SKM-1 (cell line): Measurements from ENCODE around the gene PTER.
A peak's percentile ranks its signal among the peaks of the same experiment; 100 is the strongest.

ENCODE experiments used
- DNase-seq: peaks from one replicate; lab custom pipeline; 2025; ENCODE audit not compliant: unreplicated experiment; lab: John Stamatoyannopoulos, UW

Gene PTER, protein sequence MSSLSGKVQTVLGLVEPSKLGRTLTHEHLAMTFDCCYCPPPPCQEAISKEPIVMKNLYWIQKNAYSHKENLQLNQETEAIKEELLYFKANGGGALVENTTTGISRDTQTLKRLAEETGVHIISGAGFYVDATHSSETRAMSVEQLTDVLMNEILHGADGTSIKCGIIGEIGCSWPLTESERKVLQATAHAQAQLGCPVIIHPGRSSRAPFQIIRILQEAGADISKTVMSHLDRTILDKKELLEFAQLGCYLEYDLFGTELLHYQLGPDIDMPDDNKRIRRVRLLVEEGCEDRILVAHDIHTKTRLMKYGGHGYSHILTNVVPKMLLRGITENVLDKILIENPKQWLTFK

DNA sequence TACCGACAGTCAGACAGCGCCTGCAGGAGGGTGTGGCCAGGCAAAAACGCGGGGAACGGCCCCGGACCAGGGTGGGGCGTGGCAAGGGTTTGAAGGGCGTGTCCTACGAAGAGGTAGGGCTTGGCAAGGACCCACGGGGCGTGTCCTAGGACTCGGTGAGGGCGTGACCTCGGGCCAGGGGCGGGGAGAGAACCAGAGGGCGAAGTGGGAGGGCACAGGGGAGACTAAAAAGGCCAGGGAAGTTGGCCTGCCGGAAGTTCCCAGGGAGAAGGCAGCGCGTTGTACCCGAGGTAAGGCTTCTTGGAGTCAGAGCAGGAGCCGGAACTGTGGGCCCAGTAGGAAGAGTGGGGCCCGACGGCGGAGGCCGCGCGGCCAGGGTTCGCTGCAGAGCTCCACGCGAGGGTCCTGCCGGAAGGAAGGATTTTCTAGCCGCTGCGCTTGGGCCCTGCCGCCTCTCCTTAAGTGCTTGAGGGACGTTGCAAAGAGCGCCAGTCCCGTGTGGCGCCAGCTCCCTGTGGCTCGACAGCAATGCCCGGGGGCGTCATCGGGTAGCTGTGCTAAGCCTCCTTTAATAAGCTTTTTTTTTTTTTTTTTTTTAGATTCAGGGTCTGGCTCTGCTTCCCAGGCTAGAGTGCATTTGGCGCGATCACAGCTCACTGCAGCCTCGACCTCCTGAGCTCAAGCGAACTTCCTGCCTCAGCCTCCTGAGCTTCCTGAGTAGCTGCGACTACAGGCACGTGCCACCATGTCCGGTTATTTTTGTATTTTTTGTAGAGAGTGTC, at the start of gene PTER:
Gene PTER (plus strand): TSS at position 253 of the 782 bp plus-strand sequence. CDS start 47,375 bp downstream, outside the sequence.
- DNase-seq, result peak; percentile 32

DNA sequence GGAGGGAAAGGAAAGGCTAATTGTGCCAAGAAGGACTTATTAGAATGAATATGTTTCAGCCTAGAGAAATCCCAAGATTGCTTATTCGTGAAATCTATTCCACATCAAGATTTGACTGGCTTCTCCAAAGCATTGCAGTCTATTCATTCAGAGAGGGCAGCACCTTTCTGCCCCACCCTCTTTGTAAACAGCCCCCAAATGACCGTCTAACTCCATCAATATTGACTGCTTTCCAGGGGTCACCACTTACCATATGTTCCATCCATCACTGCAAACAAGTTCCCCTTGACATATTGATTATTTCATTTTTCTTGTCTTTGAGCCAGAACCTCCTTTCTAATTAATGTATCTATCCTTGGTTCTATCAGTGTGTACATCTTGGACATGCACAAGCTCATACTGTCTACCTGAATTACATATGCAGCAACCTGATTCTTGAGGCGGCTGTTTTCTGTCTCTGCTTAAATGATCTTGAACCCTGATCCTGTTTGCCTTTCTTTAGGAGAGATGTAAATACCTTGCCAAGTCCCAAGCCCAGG, 44.2 kb upstream of the PTER start:
- no peak for DNase-seq

DNA sequence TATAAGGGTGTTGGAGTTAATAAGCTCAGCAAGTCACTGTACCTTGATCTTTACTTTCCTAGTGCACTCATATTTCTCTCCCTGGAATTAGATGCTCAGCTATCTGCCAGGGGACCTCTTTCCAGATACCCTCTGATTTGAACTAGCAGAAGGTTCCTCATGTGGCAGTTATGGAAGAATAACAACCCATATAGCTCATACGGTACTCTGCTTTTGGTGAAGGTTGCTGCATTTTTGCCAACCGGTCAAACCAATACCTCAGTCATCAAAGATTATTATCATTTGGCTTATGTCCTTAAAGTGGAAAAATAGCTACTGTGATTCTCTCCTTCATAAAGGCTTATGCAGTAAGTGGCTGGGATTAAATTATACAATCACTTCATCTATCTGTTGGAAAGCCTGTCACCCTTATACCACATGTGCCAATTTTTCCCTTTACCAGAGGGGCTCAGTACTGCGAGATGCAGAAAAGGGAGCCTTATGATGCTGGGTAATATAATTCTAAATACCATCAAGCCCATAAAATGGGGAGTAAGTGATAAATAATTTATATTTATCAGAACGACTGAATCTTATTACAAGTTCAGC, 43.4 kb upstream of the PTER start:
- DNase-seq, result no peak

DNA sequence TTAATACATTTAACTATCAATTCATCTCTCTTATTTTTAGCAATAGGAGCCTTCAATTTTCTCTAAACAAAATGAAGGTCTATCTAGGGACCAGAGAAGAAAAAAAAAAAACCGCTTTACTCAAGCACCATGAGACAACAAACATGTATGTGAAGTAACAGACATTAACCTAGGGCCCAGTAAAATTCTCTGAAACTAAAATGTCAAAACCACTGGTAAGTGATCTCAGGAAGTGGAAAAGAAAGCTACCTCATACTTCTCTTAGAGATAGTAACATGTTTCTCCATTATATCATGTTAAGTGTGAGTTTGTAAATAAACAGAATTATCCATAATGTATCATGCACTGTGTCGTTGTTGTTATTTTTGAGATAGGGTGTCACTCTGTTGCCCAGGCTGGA, 35.4 kb upstream of the PTER start:
- no peak for DNase-seq

DNA sequence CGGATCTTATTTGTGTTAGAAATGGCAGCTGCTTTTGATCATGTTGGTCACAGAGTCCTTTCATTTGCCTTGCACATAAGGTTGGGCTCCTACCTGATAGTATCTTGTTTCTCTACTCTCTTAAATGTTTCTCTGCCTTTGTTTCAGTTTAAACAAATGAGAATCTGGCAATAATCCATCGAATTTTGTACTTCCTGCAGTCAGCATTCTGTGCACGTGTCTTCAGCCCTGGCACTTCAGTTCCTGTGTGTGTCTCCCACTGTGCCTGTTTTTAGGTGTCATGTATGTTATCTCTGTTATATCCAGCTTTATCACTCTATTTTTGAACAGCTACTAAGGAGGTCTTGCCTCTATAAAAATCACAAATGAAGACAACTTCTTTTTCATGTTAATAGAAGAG, 28.4 kb upstream of the PTER start:
- DNase-seq, result no peak

DNA sequence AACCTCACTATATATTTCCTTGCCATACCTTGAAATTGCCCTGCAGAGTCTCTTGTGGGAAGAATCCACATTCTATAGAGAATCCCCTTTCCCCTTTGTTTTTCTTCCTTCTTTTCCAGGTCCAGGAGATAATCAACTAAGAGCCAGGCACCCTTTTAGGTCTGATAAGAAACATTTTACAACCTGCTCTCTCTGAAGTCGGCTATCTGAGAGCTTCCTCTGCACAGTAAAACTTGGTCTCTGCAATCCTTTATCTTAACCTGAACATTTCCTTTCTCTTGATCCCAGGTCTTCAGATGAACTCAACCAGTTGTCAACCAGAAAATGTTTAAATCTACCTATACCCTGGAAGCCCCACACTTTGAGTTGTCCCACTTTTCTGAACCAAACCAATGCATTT, 19.5 kb upstream of the PTER start:
- no peak for DNase-seq

DNA sequence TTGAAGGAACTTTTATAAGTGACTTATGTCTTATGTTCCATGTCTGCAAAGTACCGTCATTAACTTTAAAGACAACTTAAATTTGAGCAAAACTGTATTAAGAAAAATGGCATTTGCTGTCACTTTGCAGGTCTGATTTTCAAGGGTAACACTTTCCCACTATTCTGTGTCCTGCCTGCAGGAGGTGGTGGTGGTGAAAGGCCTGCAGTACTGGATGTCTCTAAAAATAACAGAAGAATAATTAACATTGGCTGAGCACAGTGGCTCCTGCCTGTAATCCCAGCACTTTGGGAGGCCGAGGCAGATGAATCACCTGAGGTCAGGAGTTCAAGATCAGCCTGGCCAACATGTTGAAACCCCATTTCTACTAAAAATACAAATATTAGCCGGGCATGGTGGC, 13.2 kb upstream of the PTER start:
- DNase-seq, result no peak

DNA sequence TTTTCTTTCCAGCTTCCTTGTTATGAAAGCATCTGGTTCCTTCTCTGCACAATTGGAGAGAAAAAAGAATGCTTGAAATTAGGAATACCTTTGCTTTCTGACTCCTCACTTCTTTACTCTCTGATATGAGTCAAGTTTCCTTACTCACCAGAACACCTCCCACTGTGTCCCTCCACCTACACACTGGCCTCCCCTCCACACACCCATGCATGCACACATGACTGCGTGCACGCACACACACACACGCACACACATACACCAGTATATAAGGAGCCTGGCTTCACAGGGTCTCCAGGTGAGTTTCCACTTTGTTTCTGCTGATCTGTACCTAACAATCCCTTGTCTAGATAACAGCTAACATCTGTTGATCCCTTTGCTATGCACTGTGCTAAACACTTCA, 11.4 kb upstream of the PTER start:
- DNase-seq, result no peak

DNA sequence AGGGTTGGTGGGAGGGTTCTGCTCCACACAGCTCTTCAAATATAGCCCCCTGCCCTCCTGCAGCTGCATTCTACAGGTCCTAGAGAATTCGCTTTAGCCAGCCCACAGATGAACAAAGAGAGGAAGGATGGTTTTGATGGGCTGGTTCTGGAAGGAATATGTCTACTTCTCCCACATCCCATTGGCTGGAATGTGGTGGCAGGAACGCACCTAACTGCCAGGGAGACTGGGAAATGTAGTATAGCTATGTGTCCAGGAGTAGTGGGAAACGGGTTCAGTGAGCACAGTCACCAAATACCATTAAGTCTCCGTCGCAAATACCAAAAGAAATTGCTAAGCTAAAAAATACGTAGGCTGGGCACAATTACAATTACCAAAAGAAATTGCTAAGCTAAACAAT, 7.3 kb upstream of the PTER start:
- no peak for DNase-seq

DNA sequence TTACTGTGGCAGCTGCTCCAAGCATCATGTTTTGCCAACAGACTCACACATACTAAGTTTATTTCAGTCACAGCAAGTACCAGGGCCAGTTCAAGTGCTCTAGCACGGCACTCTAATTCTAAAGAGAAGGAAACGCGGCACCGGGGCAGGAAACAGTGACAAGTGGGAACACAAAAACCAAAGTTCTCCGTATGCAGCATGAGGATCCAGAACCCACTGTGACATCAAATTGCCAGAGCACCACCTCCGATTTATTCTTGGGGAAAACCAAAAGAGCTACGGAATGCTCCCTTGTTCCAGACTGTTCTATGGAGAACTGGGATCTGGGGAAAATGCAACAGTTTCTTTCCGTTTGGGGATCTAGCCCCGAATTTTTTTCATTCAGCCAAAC, 448 bp upstream of the PTER start:
- no peak for DNase-seq

DNA sequence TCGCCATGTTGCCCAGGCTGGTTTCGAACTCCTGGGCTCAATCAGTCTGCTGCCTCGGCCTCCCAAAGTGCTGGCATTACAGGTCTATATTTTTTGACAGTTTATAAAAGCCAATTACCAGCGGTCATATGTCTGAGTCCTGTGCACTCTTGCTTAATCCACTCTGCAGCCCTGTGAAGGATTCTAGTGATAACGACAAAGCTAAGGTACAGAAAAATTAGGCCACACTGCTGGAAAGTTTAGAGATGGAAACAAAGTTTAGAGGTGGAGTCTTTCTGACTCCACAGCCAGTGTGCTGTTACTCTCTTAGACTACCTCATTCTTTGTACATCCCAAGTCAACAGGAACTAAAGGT, 707 bp downstream of the PTER start:
- no peak for DNase-seq

DNA sequence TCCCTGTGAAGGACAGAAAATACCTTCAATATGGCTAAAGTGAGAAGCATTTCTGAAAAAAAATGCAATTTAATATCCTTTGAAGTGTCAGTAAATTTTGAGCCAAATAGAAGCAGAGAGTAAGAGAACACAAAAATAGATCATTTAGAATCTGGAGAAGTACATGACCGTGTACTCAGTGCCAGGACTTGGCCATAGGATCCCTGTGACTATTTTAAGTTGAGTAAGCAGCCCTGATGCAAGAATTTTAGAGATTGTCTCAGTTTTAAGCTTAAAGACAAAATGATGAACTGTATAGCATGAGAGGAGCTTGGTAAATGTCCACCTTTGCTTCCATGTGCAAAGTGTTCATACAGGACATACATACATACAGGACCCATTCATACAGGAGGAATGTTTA, 2.5 kb downstream of the PTER start:
- DNase-seq, result no peak

DNA sequence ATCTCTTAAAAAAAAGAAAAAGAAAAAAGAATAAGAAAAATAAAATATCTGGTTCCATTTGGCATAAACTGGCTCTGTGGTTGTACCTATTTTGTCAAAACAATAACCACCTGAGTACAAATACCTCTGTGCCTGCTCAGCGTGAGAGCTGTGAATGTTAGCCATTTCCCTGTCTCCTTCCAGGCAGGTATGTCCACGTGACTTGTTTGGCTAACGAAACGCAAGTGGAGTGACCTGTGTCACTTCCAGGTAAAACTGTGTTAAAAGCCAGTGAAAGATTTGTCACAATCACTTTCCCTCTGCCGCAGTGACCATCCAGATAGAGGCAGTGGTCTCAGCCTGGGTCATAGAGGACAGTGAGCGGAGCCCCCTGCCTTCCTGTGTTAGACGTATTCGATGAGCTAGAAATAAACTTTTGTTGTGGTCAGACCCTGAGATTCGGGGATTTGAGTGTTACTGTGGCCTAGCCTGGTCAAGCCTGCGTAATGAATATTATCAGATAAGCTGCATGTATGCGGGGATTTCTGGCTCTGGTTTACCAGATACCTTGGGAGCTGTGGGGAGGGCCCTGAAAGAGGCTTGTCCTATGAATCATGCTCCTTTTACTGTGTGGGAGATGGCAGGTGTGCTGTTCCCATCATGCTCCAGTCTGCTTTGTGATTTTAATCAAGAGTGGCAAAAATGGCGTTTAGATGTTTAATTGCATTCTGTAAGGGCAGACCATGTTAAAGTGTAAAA, 3.8 kb downstream of the PTER start:
- no peak for DNase-seq

DNA sequence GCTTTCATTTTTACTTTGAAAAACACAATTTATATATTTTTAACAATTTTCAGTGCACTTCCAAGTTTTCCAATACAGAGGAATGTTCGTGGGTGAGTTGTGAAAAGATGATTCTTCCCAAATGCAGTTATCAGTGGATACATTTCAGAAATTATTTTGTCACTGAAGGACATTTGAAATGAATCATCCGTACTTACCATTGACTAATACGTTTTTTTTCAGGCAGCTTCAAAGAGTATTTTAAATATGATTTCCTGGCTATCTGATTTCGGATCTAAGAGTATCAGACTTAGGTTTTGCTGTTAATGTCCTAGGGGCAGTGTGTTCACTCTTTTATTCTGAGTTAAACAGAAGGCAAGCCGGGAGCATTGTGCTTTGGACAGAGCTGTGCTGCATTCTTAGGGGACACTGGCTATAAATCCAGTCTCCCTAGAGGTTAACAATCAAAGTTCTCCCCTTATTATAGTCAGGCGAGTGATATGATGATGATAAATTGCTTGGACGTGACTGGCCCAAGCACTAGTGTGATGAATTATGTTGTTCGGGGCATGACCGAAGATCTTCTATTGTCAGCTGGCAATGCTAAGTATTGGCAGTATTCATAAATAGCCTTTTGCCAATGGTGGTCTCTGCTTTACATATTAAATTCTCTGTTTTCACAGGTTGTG, 4.5 kb downstream of the PTER start:
- DNase-seq, result no peak

DNA sequence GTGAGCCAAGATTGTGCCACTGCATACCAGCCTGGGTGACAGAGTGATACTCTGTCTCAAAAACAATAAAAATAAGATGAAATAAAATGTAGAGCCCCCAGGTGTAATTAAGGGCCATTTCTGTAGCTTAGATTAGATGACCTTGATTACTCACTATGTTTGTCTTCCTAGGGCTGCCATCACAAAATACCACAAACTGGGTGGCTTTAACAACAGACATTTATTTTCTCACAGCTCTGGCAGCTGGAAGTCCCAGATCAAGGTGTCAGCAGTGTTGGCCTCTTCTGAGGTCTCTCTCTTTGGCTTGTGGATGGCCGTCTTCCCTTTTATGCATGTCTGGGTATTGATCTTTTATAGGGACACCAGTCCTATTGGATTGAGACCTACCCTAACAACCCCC, 6.1 kb downstream of the PTER start:
- DNase-seq, result no peak

DNA sequence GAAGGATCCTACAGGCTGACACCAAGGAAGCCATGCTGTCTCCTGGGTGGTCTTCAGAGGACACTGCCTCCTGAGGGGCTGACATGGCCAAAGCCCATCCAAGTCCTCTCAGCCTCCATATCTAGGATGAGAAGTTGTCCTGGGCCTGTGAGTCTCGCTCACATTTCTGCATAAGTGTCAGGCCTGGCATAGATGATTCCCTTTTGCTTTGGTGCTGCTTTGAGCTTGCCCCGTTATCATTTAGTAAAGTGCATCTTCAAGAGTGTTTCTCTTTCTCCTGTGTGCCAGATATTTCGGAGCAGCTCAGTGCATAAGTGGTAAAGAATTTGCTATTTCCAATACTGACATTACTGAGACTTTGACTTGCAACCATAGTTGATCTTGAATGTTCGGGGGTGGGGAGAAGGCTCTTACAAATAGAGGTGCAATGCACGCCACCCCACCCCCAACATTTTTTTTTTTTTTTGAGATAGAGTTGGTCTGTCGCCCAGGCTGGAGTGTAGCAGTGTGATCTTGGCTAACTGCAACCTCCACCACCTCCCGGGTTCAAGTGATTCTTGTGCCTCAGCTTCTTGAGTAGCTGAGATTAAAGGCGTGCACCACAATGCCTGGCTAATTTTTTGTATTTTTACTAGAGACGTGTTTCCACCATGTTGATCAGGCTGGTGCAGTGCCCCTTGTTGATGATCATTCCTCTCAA, 9.1 kb downstream of the PTER start:
- no peak for DNase-seq

DNA sequence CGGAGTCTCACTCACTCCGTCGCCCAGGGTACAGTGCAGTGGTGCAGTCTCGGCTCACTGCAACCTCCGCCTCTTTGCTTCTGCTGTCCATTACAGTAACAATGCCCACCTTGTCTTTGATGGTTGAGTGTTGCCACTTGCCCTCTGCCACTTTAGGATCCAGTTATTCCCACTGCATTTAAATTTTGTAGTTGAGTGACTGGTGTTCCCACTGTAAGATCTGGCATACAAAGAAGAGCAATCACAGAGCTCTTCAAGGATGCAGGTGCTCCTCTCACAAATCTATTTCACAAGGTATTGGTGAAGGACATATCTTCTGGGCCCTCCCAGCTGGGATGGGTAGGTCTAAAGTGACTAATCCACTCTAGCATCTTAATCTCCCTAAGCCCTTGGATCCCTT, 12.6 kb downstream of the PTER start:
- DNase-seq, result no peak

DNA sequence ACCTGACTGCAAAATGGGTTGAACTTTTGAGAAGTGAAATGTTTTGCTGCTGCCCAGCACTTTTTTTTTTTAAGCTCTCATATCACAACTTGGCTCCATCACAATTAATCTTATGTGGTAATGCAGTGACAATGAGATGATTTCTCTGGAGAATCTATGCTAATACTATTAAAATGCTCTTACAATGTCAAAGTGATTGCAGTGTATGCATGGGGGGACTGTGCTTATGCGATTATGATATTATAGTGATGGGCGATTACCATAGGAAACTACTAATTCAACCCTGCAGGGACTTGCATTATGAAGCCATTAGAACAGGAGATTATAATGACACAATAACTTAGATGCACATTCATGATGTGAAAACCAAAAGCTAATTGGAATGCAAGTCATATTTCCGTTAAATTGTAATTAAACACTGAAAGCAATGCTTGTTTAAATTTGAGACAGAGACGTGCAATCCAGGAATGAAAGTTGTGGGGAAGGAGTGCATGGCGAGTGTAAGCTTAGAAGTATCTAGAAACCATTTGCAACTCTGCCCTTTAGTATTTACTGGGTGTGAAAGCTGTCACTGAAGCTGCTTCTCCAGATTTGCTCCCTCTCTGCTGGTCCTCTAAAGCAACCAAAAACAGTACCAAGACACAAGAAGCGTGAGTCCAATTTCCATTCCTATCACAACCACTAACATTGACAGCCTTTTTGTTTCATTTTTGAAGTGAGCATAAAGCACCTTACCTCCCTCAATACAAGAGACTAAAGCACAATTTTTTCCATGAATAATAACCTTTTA, 21.6 kb downstream of the PTER start:
- no peak for DNase-seq

DNA sequence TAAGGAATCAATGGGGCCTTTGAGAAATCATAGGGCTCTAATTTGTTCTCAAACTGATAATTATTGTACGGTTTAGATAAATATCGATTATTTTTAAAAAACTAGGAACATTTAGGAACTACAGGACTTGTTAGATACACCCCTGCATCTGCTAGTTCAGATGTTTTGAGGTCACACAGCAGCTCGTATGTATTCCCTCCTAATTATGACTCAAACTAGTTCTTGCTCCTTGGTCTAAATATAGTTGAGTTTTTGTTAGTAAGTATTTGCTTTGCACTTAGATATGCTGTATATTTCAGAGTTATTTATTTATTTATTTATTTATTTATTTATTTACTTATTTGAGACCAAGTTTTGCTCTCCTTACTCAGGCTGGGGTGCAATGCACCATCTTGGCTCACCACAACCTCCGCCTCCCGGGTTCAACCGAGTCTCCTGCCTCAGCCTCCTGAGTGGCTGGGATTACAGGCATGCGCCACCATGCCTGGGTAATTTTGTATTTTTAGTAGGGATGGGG, 22.7 kb downstream of the PTER start:
- no peak for DNase-seq
